Fibroblast of lung (primary cell): Measurements from ENCODE around the gene HIRA.

Experiments
- CTCF ChIP-seq, 2 donors: IDR thresholded peaks in 1 of 2; conservative IDR thresholded peaks in 1 of 2; 1 replicate in 1 of 2; 2 replicates in 1 of 2; pipeline ENCODE4 v1.5.1; 2011 to 2012; ENCODE audit warnings: low read length in 2 of 2, control low read depth in 1 of 2, inconsistent platforms in 1 of 2, low read depth in 1 of 2, mild to moderate bottlenecking in 1 of 2
- EZH2 ChIP-seq: IDR thresholded peaks from 2 replicates; pipeline ENCODE4 v1.5.1; 2012; ENCODE audit warnings: low read length, control low read depth, mild to moderate bottlenecking; ENCODE audit errors: missing control alignments

- no peak for TF ChIP-seq CTCF (conservative IDR thresholded peaks at IDR 0.05 in 1 of 2, IDR thresholded peaks at IDR 0.05 in 1 of 2; ENCODE audit: low read depth in 1 of 2, low read length in 2 of 2)
- TF ChIP-seq EZH2, result no peak
Measured at GRCh38 chr22:19343470-19343869, 88.1 kb downstream of the HIRA start.
